HCT116 (cell line): ENCODE data around the gene MAN2C1. TPM values are rescaled to one million over a fixed set of nuclear protein-coding genes. Genes with fewer than 3 reads are reported as not detected.

ENCODE experiments used
- ATAC-seq: fragments of 200-7000 bp; cut with Tn5 transposase; 2 replicates; pipeline ENCODE4 v1.9.1; 2020; ENCODE audit warnings: mild to moderate bottlenecking, moderate library complexity
- BruUV-seq: library from RNA; stranded (reverse); fragments of 400-500 nt; replicated peaks from 2 replicates; lab custom pipeline; 2021; lab: Mats Ljungman, UMichigan
- CTCF ChIA-PET: fragments of 300-600 bp; sonication (Branson Sonifier 250); formaldehyde crosslinking; loops from one replicate; lab custom pipeline; 2021; ENCODE audit warnings: antibody characterized with exemption; lab: Charles Lee
- POLR2A ChIA-PET: fragments of 300-600, 350-600 bp; sonication (Branson Sonifier 250); formaldehyde crosslinking; loops from one replicate; lab custom pipeline; 2021; ENCODE audit warnings: antibody characterized with exemption; lab: Charles Lee
- RAD21 ChIA-PET, 2 experiments: fragments of 300-600 bp; sonication (Branson Sonifier 250); formaldehyde crosslinking; loops; one replicate each; lab custom pipeline; 2023; ENCODE audit warnings: low total read pairs in 2 of 2; ENCODE audit not compliant: uncharacterized antibody in 2 of 2, unreplicated experiment in 2 of 2, low non-redundant PET in 1 of 2; lab: Charles Lee
- DNase-seq: peaks from one replicate; pipeline ENCODE4 v3.0.0-alpha.2; 2010; ENCODE audit warnings: low read depth, low spot score
- H2AFZ ChIP-seq: fragments of 200-600 bp; shearing (Covaris generic), sonication (generic); 2 replicates; pipeline ENCODE4 v1.6.1; 2017; ENCODE audit warnings: low read depth, mixed run types, mixed read lengths, antibody characterized with exemption, low read length; ENCODE audit not compliant: poor library complexity, severe bottlenecking
- H3K27ac ChIP-seq: 2 replicates; pipeline ENCODE4 v1.5.1; 2012; ENCODE audit warnings: low read depth, low read length
- H3K27me3 ChIP-seq: fragments of 200-600 bp; sonication (generic); 2 replicates; pipeline ENCODE4 v1.6.1; 2016; ENCODE audit warnings: mixed run types, low read length, mixed read lengths; ENCODE audit not compliant: insufficient read depth
- H3K36me3 ChIP-seq, 2 experiments: fragments of 200-500 bp in 1 of 2; fragments of 200-600 bp in 1 of 2; sonication (Bioruptor generic) in 1 of 2; sonication (generic) in 1 of 2; 2 replicates each; pipeline versions ENCODE4 v1.5.1 to v1.6.1; 2014 to 2016; ENCODE audit warnings: low read length in 2 of 2, inconsistent platforms in 1 of 2, mixed read lengths in 1 of 2, mixed run types in 1 of 2; ENCODE audit not compliant: insufficient read depth in 2 of 2, control insufficient read depth in 1 of 2
- H3K4me1 ChIP-seq, 2 experiments: fragments of 200-600 bp in 1 of 2; sonication (generic) in 1 of 2; 2 replicates each; pipeline versions ENCODE4 v1.5.1 to v1.6.1; 2012 to 2017; ENCODE audit warnings: low read length in 2 of 2, inconsistent platforms in 1 of 2, mild to moderate bottlenecking in 1 of 2, mixed read lengths in 1 of 2, mixed run types in 1 of 2, moderate library complexity in 1 of 2; ENCODE audit not compliant: insufficient read depth in 2 of 2, control insufficient read depth in 1 of 2
- H3K4me2 ChIP-seq: fragments of 200-600 bp; sonication (generic); 2 replicates; pipeline ENCODE4 v1.6.1; 2017; ENCODE audit warnings: mixed run types, low read length, mixed read lengths
- H3K4me3 ChIP-seq, 2 experiments: fragments of 200-600 bp in 1 of 2; sonication (generic) in 1 of 2; replicated peaks in 1 of 2; 2 replicates each; pipeline ENCODE4 v1.5.1; 2011 to 2016; ENCODE audit warnings: low read length in 2 of 2, control low read depth in 1 of 2, low read depth in 1 of 2, mild to moderate bottlenecking in 1 of 2, mixed read lengths in 1 of 2, mixed run types in 1 of 2
- H3K79me2 ChIP-seq: fragments of 200-600 bp; sonication (generic); 2 replicates; pipeline ENCODE4 v1.6.1; 2017; ENCODE audit warnings: mild to moderate bottlenecking, mixed run types, low read length, moderate library complexity, mixed read lengths; ENCODE audit not compliant: insufficient read depth
- H3K9ac ChIP-seq: fragments of 200-600 bp; sonication (generic); 2 replicates; pipeline ENCODE4 v1.6.1; 2016; ENCODE audit warnings: low read length, mixed read lengths
- H3K9me2 ChIP-seq: fragments of 200-600 bp; sonication (generic), shearing (Covaris generic); 2 replicates; pipeline ENCODE4 v1.6.1; 2017; ENCODE audit warnings: mixed run types, mild to moderate bottlenecking, moderate library complexity; ENCODE audit not compliant: insufficient read depth
- H3K9me3 ChIP-seq, 2 experiments: fragments of 200-500 bp in 1 of 2; fragments of 200-600 bp in 1 of 2; sonication (Bioruptor generic) in 1 of 2; sonication (generic) in 1 of 2; 2 replicates each; pipeline ENCODE4 v1.6.1; 2014 to 2017; ENCODE audit warnings: low read length in 2 of 2, mixed read lengths in 2 of 2, inconsistent platforms in 1 of 2, low read depth in 1 of 2, mild to moderate bottlenecking in 1 of 2, mixed run types in 1 of 2, moderate library complexity in 1 of 2; ENCODE audit not compliant: control insufficient read depth in 1 of 2, insufficient read depth in 1 of 2
- H4K20me1 ChIP-seq: fragments of 200-600 bp; sonication (generic), shearing (Covaris generic); 2 replicates; pipeline ENCODE4 v1.6.1; 2017; ENCODE audit warnings: mixed run types, mild to moderate bottlenecking, moderate library complexity; ENCODE audit not compliant: insufficient read depth
- EGR1 ChIP-seq: IDR thresholded peaks from 2 replicates; pipeline ENCODE4 v1.6.1; 2012; ENCODE audit warnings: low read depth
- FOSL1 ChIP-seq: IDR thresholded peaks from 2 replicates; pipeline ENCODE4 v1.6.1; 2012; ENCODE audit warnings: low read depth
- RAD21 ChIP-seq: IDR thresholded peaks from 2 replicates; pipeline ENCODE4 v1.6.1; 2012; ENCODE audit warnings: low read depth, mild to moderate bottlenecking
- ZNF274 ChIP-seq: fragments of 200-500 bp; sonication (Bioruptor generic); IDR thresholded peaks from 2 replicates; pipeline ENCODE4 v1.6.1; 2014; ENCODE audit warnings: mild to moderate bottlenecking, low read depth, low read length, inconsistent platforms
- intact Hi-C: fragments of 100-400 bp; cut with micrococcal nuclease; formaldehyde crosslinking; loops from 2 replicates; pipeline ENCODE4 v1.10.0; 2022
- total RNA-seq: library from RNA; stranded (reverse); gene quantifications from one replicate; pipeline ENCODE4 v1.2.1, GENCODE V29; 2021; ENCODE audit not compliant: unreplicated experiment
- TF ChIP-seq, protein P1 (sequence below), 3 experiments: fragments of 200-600 bp in 1 of 3; sonication (generic) in 1 of 3; IDR thresholded peaks in 2 of 3; conservative IDR thresholded peaks in 1 of 3; 2 replicates each; pipeline ENCODE4 v1.5.1; 2012 to 2017; ENCODE audit warnings: low read depth in 2 of 3, low read length in 2 of 3, antibody characterized with exemption in 1 of 3, borderline replicate concordance in 1 of 3, control low read depth in 1 of 3, mild to moderate bottlenecking in 1 of 3, mixed read lengths in 1 of 3, mixed run types in 1 of 3, moderate library complexity in 1 of 3; ENCODE audit not compliant: insufficient read depth in 1 of 3
- TF ChIP-seq, protein P2 (sequence below): IDR thresholded peaks from 2 replicates; pipeline ENCODE4 v1.6.1; 2012
- TF ChIP-seq, protein P3 (sequence below): IDR thresholded peaks from 2 replicates; pipeline ENCODE4 v1.6.1; 2012

Gene MAN2C1
- total RNA-seq, 1 experiment from 2014 or later, result 118 TPM

DNA sequence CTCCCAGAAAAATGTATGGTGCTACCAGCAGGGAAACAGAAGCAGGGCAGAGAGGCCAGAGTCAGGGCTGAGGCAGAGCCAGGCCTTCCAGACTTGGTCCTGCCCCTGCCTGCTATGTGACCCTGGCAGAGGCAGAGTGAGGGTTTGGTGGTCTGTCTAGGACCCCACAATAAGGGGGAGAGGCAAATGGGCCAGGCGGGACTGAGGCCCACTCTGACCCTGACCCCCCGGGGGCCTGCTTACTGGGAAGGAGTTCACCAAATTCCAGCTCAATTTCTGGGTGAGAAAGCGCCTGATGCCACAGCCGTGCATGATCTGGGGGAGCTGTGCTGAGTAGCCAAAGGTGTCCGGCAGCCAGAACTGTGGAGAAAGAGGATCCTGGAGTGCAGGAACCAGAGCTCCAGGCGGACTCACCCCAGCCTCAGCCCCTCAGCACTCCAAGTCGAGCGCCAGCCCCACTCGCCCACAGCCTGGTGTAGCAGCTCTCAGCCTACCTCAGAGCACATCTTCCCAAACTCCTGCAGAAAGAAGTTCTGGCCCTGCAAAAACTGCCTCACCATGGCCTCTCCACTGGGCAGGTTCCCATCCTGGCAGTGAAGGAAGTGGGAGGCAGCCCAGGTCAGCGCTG is 6.9 kb downstream of the MAN2C1 start:
- peaks cover 4 to 13% of the 10 kb centered on the region in 2 experiments; a peak in 2 of 4 replicates for H3K36me3 ChIP-seq
- no peaks in the 10 kb centered on the region; the same call in 1 of the 2 replicates for H3K79me2 ChIP-seq
- no peak overlapping the region for H3K27ac ChIP-seq
- CTCF ChIA-PET, result no interaction called here
- H4K20me1 ChIP-seq, result no peaks in the 10 kb centered on the region
- no peak for DNase-seq
- no peak for ATAC-seq
- no TSS peak for BruUV-seq
- H3K27me3 ChIP-seq, result no peaks in the 10 kb centered on the region
- H3K9ac ChIP-seq, result no peak overlapping the region
- H3K9me2 ChIP-seq, result no peaks in the 10 kb centered on the region
- H3K4me3 ChIP-seq, result no peak overlapping the region
- no peaks in the 10 kb centered on the region for H3K4me1 ChIP-seq
- H2AFZ ChIP-seq, result no peak overlapping the region
- RAD21 ChIA-PET, result no interaction called here
- H3K9me3 ChIP-seq, result no peaks in the 10 kb centered on the region
- no peak overlapping the region for H3K4me2 ChIP-seq
- TF ChIP-seq, protein P1, sequence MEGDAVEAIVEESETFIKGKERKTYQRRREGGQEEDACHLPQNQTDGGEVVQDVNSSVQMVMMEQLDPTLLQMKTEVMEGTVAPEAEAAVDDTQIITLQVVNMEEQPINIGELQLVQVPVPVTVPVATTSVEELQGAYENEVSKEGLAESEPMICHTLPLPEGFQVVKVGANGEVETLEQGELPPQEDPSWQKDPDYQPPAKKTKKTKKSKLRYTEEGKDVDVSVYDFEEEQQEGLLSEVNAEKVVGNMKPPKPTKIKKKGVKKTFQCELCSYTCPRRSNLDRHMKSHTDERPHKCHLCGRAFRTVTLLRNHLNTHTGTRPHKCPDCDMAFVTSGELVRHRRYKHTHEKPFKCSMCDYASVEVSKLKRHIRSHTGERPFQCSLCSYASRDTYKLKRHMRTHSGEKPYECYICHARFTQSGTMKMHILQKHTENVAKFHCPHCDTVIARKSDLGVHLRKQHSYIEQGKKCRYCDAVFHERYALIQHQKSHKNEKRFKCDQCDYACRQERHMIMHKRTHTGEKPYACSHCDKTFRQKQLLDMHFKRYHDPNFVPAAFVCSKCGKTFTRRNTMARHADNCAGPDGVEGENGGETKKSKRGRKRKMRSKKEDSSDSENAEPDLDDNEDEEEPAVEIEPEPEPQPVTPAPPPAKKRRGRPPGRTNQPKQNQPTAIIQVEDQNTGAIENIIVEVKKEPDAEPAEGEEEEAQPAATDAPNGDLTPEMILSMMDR (IDR thresholded peaks at IDR 0.05 in 2 of 3, conservative IDR thresholded peaks at IDR 0.05 in 1 of 3; ENCODE audit: borderline replicate concordance in 1 of 3, insufficient read depth in 1 of 3, low read depth in 2 of 3, low read length in 2 of 3), result no peak
- TF ChIP-seq RAD21, result no peak
- TF ChIP-seq, protein P2, sequence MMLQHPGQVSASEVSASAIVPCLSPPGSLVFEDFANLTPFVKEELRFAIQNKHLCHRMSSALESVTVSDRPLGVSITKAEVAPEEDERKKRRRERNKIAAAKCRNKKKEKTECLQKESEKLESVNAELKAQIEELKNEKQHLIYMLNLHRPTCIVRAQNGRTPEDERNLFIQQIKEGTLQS, result no peak
- no peak for TF ChIP-seq FOSL1
- no peak for TF ChIP-seq EGR1
- TF ChIP-seq, protein P3, sequence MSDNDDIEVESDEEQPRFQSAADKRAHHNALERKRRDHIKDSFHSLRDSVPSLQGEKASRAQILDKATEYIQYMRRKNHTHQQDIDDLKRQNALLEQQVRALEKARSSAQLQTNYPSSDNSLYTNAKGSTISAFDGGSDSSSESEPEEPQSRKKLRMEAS, result no peak
- TF ChIP-seq ZNF274, result no peak
- intact Hi-C loops, result no loop called here
- POLR2A ChIA-PET, result no interaction called here
